OCI-LY7 (cell line): ENCODE results near the gene KCNN3. TPM values are rescaled to one million over a fixed set of nuclear protein-coding genes. Genes with fewer than 3 reads are reported as not detected.

ENCODE experiments used
- BruUV-seq: library from RNA; stranded (reverse); fragments of 400-500 nt; replicated peaks from 2 replicates; lab custom pipeline; 2021; lab: Mats Ljungman, UMichigan
- CTCF ChIA-PET: fragments of 300-600 bp; sonication (Branson Sonifier 250); formaldehyde crosslinking; loops from one replicate; lab custom pipeline; 2022; ENCODE audit warnings: antibody characterized with exemption; ENCODE audit not compliant: unreplicated experiment; lab: Charles Lee
- POLR2A ChIA-PET: fragments of 300-600 bp; sonication (Branson Sonifier 250); formaldehyde crosslinking; loops from one replicate; lab custom pipeline; 2022; ENCODE audit warnings: antibody characterized with exemption; lab: Charles Lee
- DNase-seq: peaks from one replicate; pipeline ENCODE4 v3.0.0-alpha.2; 2015; ENCODE audit warnings: low spot score
- H2AFZ ChIP-seq: fragments of 200-600 bp; sonication (generic), shearing (Covaris generic); 2 replicates; pipeline ENCODE4 v1.6.1; 2014; ENCODE audit warnings: mild to moderate bottlenecking, antibody characterized with exemption, low read length, moderate library complexity
- H3K27ac ChIP-seq: fragments of 200-600 bp; sonication (generic); 2 replicates; pipeline ENCODE4 v1.5.1; 2014; ENCODE audit warnings: mixed run types, low read depth, mild to moderate bottlenecking, moderate library complexity, low read length, inconsistent platforms; ENCODE audit not compliant: poor library complexity, severe bottlenecking
- H3K36me3 ChIP-seq: fragments of 200-600 bp; sonication (generic); 2 replicates; pipeline ENCODE4 v1.6.1; 2014; ENCODE audit warnings: mild to moderate bottlenecking, antibody characterized with exemption, low read length, moderate library complexity, mixed read lengths; ENCODE audit not compliant: insufficient read depth
- H3K4me1 ChIP-seq: fragments of 200-600 bp; sonication (generic); 2 replicates; pipeline ENCODE4 v1.5.1; 2014; ENCODE audit warnings: mild to moderate bottlenecking, low read length; ENCODE audit not compliant: insufficient read depth, poor library complexity, severe bottlenecking
- H3K4me2 ChIP-seq: fragments of 200-600 bp; sonication (generic); 2 replicates; pipeline ENCODE4 v1.6.1; 2014; ENCODE audit warnings: mild to moderate bottlenecking, low read length
- H3K4me3 ChIP-seq: fragments of 200-600 bp; sonication (generic); 2 replicates; pipeline ENCODE4 v1.5.1; 2014; ENCODE audit warnings: mild to moderate bottlenecking, low read depth, low read length; ENCODE audit not compliant: poor library complexity, severe bottlenecking
- H3K79me2 ChIP-seq: fragments of 200-600 bp; sonication (generic); 2 replicates; pipeline ENCODE4 v1.6.1; 2016; ENCODE audit warnings: low read depth, mild to moderate bottlenecking, low read length, moderate library complexity, mixed read lengths; ENCODE audit not compliant: insufficient read depth
- H3K9me2 ChIP-seq: fragments of 200-600 bp; sonication (generic); 2 replicates; pipeline ENCODE4 v1.6.1; 2016; ENCODE audit warnings: mild to moderate bottlenecking, low read length, mixed read lengths; ENCODE audit not compliant: insufficient read depth
- H3K9me3 ChIP-seq: fragments of 200-600 bp; sonication (generic); 2 replicates; pipeline ENCODE4 v1.6.1; 2014; ENCODE audit warnings: mild to moderate bottlenecking, mixed run types, low read length, mixed read lengths
- H4K20me1 ChIP-seq: fragments of 200-600 bp; sonication (generic); 2 replicates; pipeline ENCODE4 v1.6.1; 2014; ENCODE audit warnings: mild to moderate bottlenecking, antibody characterized with exemption, low read length, moderate library complexity, mixed read lengths; ENCODE audit not compliant: insufficient read depth
- CTCF ChIP-seq: fragments of 200-600 bp; sonication (generic); conservative IDR thresholded peaks from 2 replicates; pipeline ENCODE4 v1.5.1; 2014; ENCODE audit warnings: mild to moderate bottlenecking, antibody characterized with exemption, low read length, moderate library complexity, mixed read lengths
- EZH2phosphoT487 ChIP-seq: fragments of 200-600 bp; sonication (generic); IDR thresholded peaks from 2 replicates; pipeline ENCODE4 v1.6.1; 2018; ENCODE audit warnings: low read depth, borderline replicate concordance, mild to moderate bottlenecking, mixed run types, antibody characterized with exemption, low read length, moderate library complexity, mixed read lengths
- intact Hi-C: fragments of 100-400 bp; cut with micrococcal nuclease; formaldehyde crosslinking; loops from one replicate; pipeline ENCODE4 v1.10.0; 2022; ENCODE audit not compliant: unreplicated experiment
- total RNA-seq, 2 experiments: library from RNA; depleted of rRNA in 1 of 2; stranded (reverse); fragments of >200 nt in 1 of 2; shearing (Covaris generic) in 1 of 2; gene quantifications; 2 replicates each; pipeline ENCODE4 v1.2.3, GENCODE V29; 2014 to 2022

The KCNN3 gene
- total RNA-seq, 2 experiments from 2014 or later: 14.8 to 50.8 TPM

DNA sequence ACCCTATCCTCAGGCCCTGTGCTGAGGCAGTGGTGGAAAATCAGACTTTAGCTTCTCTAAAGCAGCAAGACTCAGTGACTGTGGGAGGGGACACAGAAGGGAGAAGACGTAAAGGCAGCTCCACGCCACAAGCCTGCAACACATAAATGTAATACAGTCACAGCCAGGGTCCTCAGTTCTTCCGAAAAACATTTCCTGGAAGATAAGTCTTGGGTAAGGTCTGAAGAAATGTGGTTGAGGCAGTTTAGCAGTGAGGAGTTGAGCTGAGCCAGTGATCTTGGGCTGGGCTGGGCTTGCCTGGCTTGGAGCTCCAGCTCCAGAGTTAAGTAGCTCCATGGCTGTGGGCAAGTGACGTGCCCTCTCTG is 134.3 kb downstream of the KCNN3 start:
- no peaks in the 10 kb centered on the region for H3K4me1 ChIP-seq
- no peaks in the 10 kb centered on the region for H3K79me2 ChIP-seq
- no peak for DNase-seq
- H3K27ac ChIP-seq: no peak overlapping the region
- CTCF ChIA-PET: no interaction called here
- BruUV-seq: no TSS peak
- H3K9me3 ChIP-seq: no peaks in the 10 kb centered on the region
- no peaks in the 10 kb centered on the region for H3K9me2 ChIP-seq
- no peak for TF ChIP-seq EZH2phosphoT487
- no peak for TF ChIP-seq CTCF
- no peak overlapping the region for H3K4me3 ChIP-seq
- H4K20me1 ChIP-seq: no peaks in the 10 kb centered on the region
- no peak overlapping the region for H3K4me2 ChIP-seq
- intact Hi-C loops: no loop called here
- H3K36me3 ChIP-seq: peaks cover 26% of the 10 kb centered on the region
- POLR2A ChIA-PET: no interaction called here
- no peak overlapping the region for H2AFZ ChIP-seq

GRCh38 chr1:154735061-154735803 is 134.8 kb downstream of the KCNN3 start:
- POLR2A ChIA-PET: no interaction called here
- no peak overlapping the region for H3K4me2 ChIP-seq
- no peaks in the 10 kb centered on the region for H3K79me2 ChIP-seq
- no peaks in the 10 kb centered on the region for H4K20me1 ChIP-seq
- no peak overlapping the region for H2AFZ ChIP-seq
- peaks cover 31% of the 10 kb centered on the region; the same call in 1 of the 2 replicates for H3K36me3 ChIP-seq
- DNase-seq: no peak
- H3K27ac ChIP-seq: no peak overlapping the region
- TF ChIP-seq EZH2phosphoT487 (no peak), CTCF (no peak)
- no peaks in the 10 kb centered on the region for H3K9me2 ChIP-seq
- H3K9me3 ChIP-seq: no peaks in the 10 kb centered on the region
- intact Hi-C loops: no loop called here
- CTCF ChIA-PET: no interaction called here
- H3K4me1 ChIP-seq: no peaks in the 10 kb centered on the region
- no TSS peak for BruUV-seq
- no peak overlapping the region for H3K4me3 ChIP-seq

DNA sequence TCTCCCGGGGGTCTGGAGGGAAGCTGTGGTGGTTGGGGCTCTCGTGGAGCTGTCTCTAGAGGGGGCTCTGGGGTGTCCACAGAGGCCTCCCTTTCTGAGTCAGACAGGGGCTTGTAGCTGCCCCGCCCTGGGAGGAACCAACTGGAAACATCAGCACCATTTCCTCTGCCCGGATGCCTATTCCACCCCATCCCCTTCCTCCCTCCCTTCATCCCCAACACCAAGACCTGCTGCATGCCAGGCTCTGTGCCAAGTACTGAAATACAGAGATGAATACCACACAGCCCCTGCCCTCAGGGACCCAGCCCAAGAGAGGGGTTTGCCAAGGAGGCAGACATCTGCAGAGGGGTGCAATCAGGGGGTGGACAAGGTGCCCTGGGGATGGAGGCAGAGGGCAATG is 136.5 kb downstream of the KCNN3 start:
- CTCF ChIA-PET: no interaction called here
- H3K36me3 ChIP-seq: peaks cover 46% of the 10 kb centered on the region; the same call in 1 of the 2 replicates
- no peaks in the 10 kb centered on the region for H3K9me2 ChIP-seq
- TF ChIP-seq CTCF (no peak), EZH2phosphoT487 (no peak)
- no peak overlapping the region for H3K27ac ChIP-seq
- POLR2A ChIA-PET: interaction anchor here (1.1 kb wide), 1 partner anchor 34 kb away, joined by 3 read pairs; no protein-coding TSS in a partner anchor
- H3K4me2 ChIP-seq: no peak overlapping the region
- no peaks in the 10 kb centered on the region for H3K4me1 ChIP-seq
- no peak for DNase-seq
- intact Hi-C loops: no loop called here
- BruUV-seq: no TSS peak
- no peak overlapping the region for H2AFZ ChIP-seq
- no peak overlapping the region for H3K4me3 ChIP-seq
- H4K20me1 ChIP-seq: no peaks in the 10 kb centered on the region
- no peaks in the 10 kb centered on the region for H3K9me3 ChIP-seq
- no peaks in the 10 kb centered on the region for H3K79me2 ChIP-seq
